IMR-90 (cell line): ENCODE measurements around the gene ABTB2. TPM values are rescaled to one million over a fixed set of nuclear protein-coding genes. Genes with fewer than 3 reads are reported as not detected.

ENCODE experiments used
- ATAC-seq: fragments of 200-7000 bp; cut with Tn5 transposase; 2 replicates; pipeline ENCODE4 v1.9.1; 2020; ENCODE audit warnings: low read depth, mild to moderate bottlenecking, moderate library complexity
- BruUV-seq: library from RNA; stranded (reverse); fragments of 400-500 nt; replicated peaks from 2 replicates; lab custom pipeline; 2021; lab: Mats Ljungman, UMichigan
- CTCF ChIA-PET: fragments of 300-600 bp; formaldehyde crosslinking; extraction: SDS; loops from one replicate; lab custom pipeline; 2021; ENCODE audit warnings: antibody characterized with exemption; lab: Yijun Ruan, JAX
- POLR2A ChIA-PET: fragments of 300-600 bp; sonication (Branson Sonifier 250); formaldehyde crosslinking; loops from one replicate; lab custom pipeline; 2022; ENCODE audit warnings: antibody characterized with exemption; ENCODE audit not compliant: unreplicated experiment; lab: Charles Lee
- DNase-seq: peaks from one replicate; pipeline ENCODE4 v3.0.0; 2013
- H2AFZ ChIP-seq: replicated peaks from 2 replicates; pipeline ENCODE3; 2013; ENCODE audit warnings: low read length, mild to moderate bottlenecking; ENCODE audit not compliant: poor library complexity
- H2AK5ac ChIP-seq: 2 replicates; pipeline ENCODE4 v1.6.1; 2013; ENCODE audit warnings: low read depth, low read length, inconsistent platforms
- H2AK9ac ChIP-seq: replicated peaks from 2 replicates; pipeline ENCODE3; 2013; ENCODE audit warnings: mild to moderate bottlenecking, low read depth, low read length, moderate library complexity; ENCODE audit not compliant: poor library complexity
- H2BK120ac ChIP-seq: 2 replicates; pipeline ENCODE4 v1.6.1; 2013; ENCODE audit warnings: low read depth, low read length, inconsistent platforms
- H2BK15ac ChIP-seq: 3 replicates; pipeline ENCODE4 v1.6.1; 2013; ENCODE audit warnings: low read depth, low read length, inconsistent platforms
- H2BK20ac ChIP-seq: 2 replicates; pipeline ENCODE4 v1.6.1; 2013; ENCODE audit warnings: low read depth, mild to moderate bottlenecking, inconsistent platforms, low read length, moderate library complexity
- H2BK5ac ChIP-seq: 2 replicates; pipeline ENCODE4 v1.6.1; 2013; ENCODE audit warnings: mild to moderate bottlenecking, low read depth, low read length, inconsistent platforms; ENCODE audit not compliant: poor library complexity, severe bottlenecking
- H3K14ac ChIP-seq: replicated peaks from 2 replicates; pipeline ENCODE4 v1.6.1; 2013; ENCODE audit warnings: low read depth, low read length, inconsistent platforms
- H3K18ac ChIP-seq: 2 replicates; pipeline ENCODE4 v1.6.1; 2013; ENCODE audit warnings: low read depth, low read length, control low read depth
- H3K23ac ChIP-seq: 2 replicates; pipeline ENCODE4 v1.6.1; 2013; ENCODE audit warnings: low read depth, low read length, inconsistent platforms
- H3K27ac ChIP-seq: 2 replicates; pipeline ENCODE4 v1.5.1; 2013; ENCODE audit warnings: mild to moderate bottlenecking, control low read depth, low read length; ENCODE audit not compliant: insufficient read depth
- H3K27me3 ChIP-seq: 2 replicates; pipeline ENCODE4 v1.6.1; 2013; ENCODE audit warnings: low read length; ENCODE audit not compliant: control insufficient read depth, insufficient read depth
- H3K36me3 ChIP-seq: 2 replicates; pipeline ENCODE4 v1.6.1; 2013; ENCODE audit warnings: low read length, mixed read lengths; ENCODE audit not compliant: control insufficient read depth, insufficient read depth
- H3K4ac ChIP-seq: 2 replicates; pipeline ENCODE4 v1.6.1; 2013; ENCODE audit warnings: low read depth, low read length, inconsistent platforms
- H3K4me1 ChIP-seq: 2 replicates; pipeline ENCODE4 v1.6.1; 2013; ENCODE audit warnings: low read length, mixed read lengths; ENCODE audit not compliant: control insufficient read depth, insufficient read depth
- H3K4me2 ChIP-seq: 2 replicates; pipeline ENCODE4 v1.6.1; 2013; ENCODE audit warnings: low read depth, mild to moderate bottlenecking, control low read depth, low read length, moderate library complexity
- H3K4me3 ChIP-seq: 2 replicates; pipeline ENCODE4 v1.5.1; 2013; ENCODE audit warnings: low read depth, mild to moderate bottlenecking, control low read depth, low read length, moderate library complexity; ENCODE audit not compliant: insufficient read depth
- H3K56ac ChIP-seq: 2 replicates; pipeline ENCODE4 v1.6.1; 2013; ENCODE audit warnings: low read length, inconsistent platforms; ENCODE audit not compliant: insufficient read depth; ENCODE audit errors: extremely low read depth
- H3K79me1 ChIP-seq, 2 experiments: 2 replicates each; pipeline ENCODE4 v1.6.1; 2013; ENCODE audit warnings: low read length in 2 of 2, inconsistent platforms in 1 of 2, low read depth in 1 of 2
- H3K9ac ChIP-seq: 2 replicates; pipeline ENCODE4 v1.6.1; 2013; ENCODE audit warnings: low read depth, low read length, control low read depth
- H3K9me1 ChIP-seq: 2 replicates; pipeline ENCODE4 v1.6.1; 2013; ENCODE audit warnings: low read length, inconsistent platforms; ENCODE audit not compliant: insufficient read depth
- H3K9me3 ChIP-seq: 2 replicates; pipeline ENCODE4 v1.6.1; 2013; ENCODE audit warnings: low read length; ENCODE audit not compliant: control insufficient read depth, insufficient read depth
- H4K20me1 ChIP-seq: 2 replicates; pipeline ENCODE4 v1.6.1; 2013; ENCODE audit warnings: low read length, inconsistent platforms; ENCODE audit not compliant: insufficient read depth
- H4K5ac ChIP-seq: 2 replicates; pipeline ENCODE4 v1.6.1; 2013; ENCODE audit warnings: mild to moderate bottlenecking, low read depth, low read length, control low read depth
- H4K8ac ChIP-seq, 2 experiments: 2 replicates each; pipeline ENCODE4 v1.6.1; 2013; ENCODE audit warnings: low read depth in 2 of 2, low read length in 2 of 2, control low read depth in 1 of 2, inconsistent platforms in 1 of 2
- H4K91ac ChIP-seq: 2 replicates; pipeline ENCODE4 v1.6.1; 2013; ENCODE audit warnings: low read depth, low read length, inconsistent platforms; ENCODE audit not compliant: insufficient read depth
- BHLHE40 ChIP-seq: fragments of 150-350 bp; IDR thresholded peaks from 2 replicates; pipeline ENCODE4 v1.6.1; 2016; ENCODE audit warnings: mild to moderate bottlenecking, low read depth, low read length
- CEBPB ChIP-seq: IDR thresholded peaks from 2 replicates; pipeline ENCODE4 v1.6.1; 2012; ENCODE audit warnings: low read depth, low read length, improper control_type of control experiment
- CHD1 ChIP-seq: IDR thresholded peaks from 2 replicates; pipeline ENCODE4 v1.6.1; 2012; ENCODE audit warnings: low read depth, low read length, improper control_type of control experiment
- CTCF ChIP-seq: conservative IDR thresholded peaks from 2 replicates; pipeline ENCODE4 v1.5.1; 2012; ENCODE audit warnings: mild to moderate bottlenecking, low read depth, low read length, improper control_type of control experiment
- ELK1 ChIP-seq: fragments of 150-350 bp; IDR thresholded peaks from 2 replicates; pipeline ENCODE4 v1.6.1; 2016; ENCODE audit warnings: low read depth, mild to moderate bottlenecking, low read length, moderate library complexity, borderline replicate concordance
- FOS ChIP-seq: fragments of 150-350 bp; IDR thresholded peaks from 2 replicates; pipeline ENCODE4 v1.6.1; 2016; ENCODE audit warnings: low read depth, low read length
- MAFK ChIP-seq: IDR thresholded peaks from 2 replicates; pipeline ENCODE4 v1.6.1; 2012; ENCODE audit warnings: low read depth, low read length, improper control_type of control experiment
- MAZ ChIP-seq: IDR thresholded peaks from 2 replicates; pipeline ENCODE4 v1.6.1; 2012; ENCODE audit warnings: low read depth, mild to moderate bottlenecking, low read length, improper control_type of control experiment, moderate library complexity, borderline replicate concordance
- MXI1 ChIP-seq: IDR thresholded peaks from 2 replicates; pipeline ENCODE4 v1.6.1; 2012; ENCODE audit warnings: low read depth, mild to moderate bottlenecking, low read length, moderate library complexity, borderline replicate concordance
- NFE2L2 ChIP-seq: fragments of 150-350 bp; IDR thresholded peaks from 2 replicates; pipeline ENCODE4 v1.6.1; 2016; ENCODE audit warnings: low read depth, mild to moderate bottlenecking, low read length
- POLR2A ChIP-seq: IDR thresholded peaks from 2 replicates; pipeline ENCODE4 v1.6.1; 2012; ENCODE audit warnings: mild to moderate bottlenecking, low read depth, low read length
- RAD21 ChIP-seq: IDR thresholded peaks from 2 replicates; pipeline ENCODE4 v1.6.1; 2012; ENCODE audit warnings: low read length, improper control_type of control experiment
- RCOR1 ChIP-seq: IDR thresholded peaks from 2 replicates; pipeline ENCODE4 v1.6.1; 2012; ENCODE audit warnings: mild to moderate bottlenecking, low read length, improper control_type of control experiment; ENCODE audit not compliant: insufficient replicate concordance
- RFX5 ChIP-seq: IDR thresholded peaks from 2 replicates; pipeline ENCODE4 v1.8.0; 2012; ENCODE audit warnings: low read depth, mild to moderate bottlenecking, low read length, moderate library complexity
- SMC3 ChIP-seq: fragments of 150-350 bp; IDR thresholded peaks from 2 replicates; pipeline ENCODE4 v1.6.1; 2016; ENCODE audit warnings: low read depth, mild to moderate bottlenecking, antibody characterized with exemption, low read length, moderate library complexity
- USF2 ChIP-seq: fragments of 150-350 bp; IDR thresholded peaks from 2 replicates; pipeline ENCODE4 v1.6.1; 2017; ENCODE audit warnings: mild to moderate bottlenecking, antibody characterized with exemption, low read length, low read depth
- WGBS, 2 experiments: methylation state at CpG; one replicate each; pipeline versions ENCODE4 v1.1.5 to v1.1.7; 2013; ENCODE audit warnings: missing lambda C conversion rate in 2 of 2; ENCODE audit not compliant: insufficient read length in 1 of 2; ENCODE audit errors: extremely low coverage in 2 of 2; 5-methylcytosine and 5-hydroxymethylcytosine counted together
- dilution Hi-C: fragments of 300-500 bp; cut with HindIII; formaldehyde crosslinking; loops from one replicate; pipeline ENCODE4 v1.14.3; 2018; ENCODE audit warnings: low sequenced_read_pairs; ENCODE audit not compliant: unreplicated experiment
- in situ Hi-C: fragments of 300-500 bp; cut with MboI; formaldehyde crosslinking; loops from 3 replicates; pipeline ENCODE4 v1.14.3; 2019; ENCODE audit warnings: low sequenced_read_pairs, inconsistent platforms, mixed read lengths
- intact Hi-C: fragments of 100-400 bp; cut with micrococcal nuclease; formaldehyde crosslinking; loops from 2 replicates; pipeline ENCODE4 v1.10.0; 2022
- polyA plus RNA-seq, 3 experiments: library from polyadenylated mRNA; depleted of rRNA; stranded (reverse); fragments of >200 nt; gene quantifications; 2 replicates each; pipeline ENCODE4 v1.2.3, GENCODE V29; 2012; ENCODE audit warnings: low replicate concordance in 1 of 3
- total RNA-seq: library from RNA; depleted of rRNA; stranded (reverse); fragments of >200 nt; gene quantifications from 2 replicates; pipeline ENCODE4 v1.2.3, GENCODE V29; 2012

Gene ABTB2
- total and polyA plus RNA-seq, 2 of the 4 experiments (the other 2 are of a cell fraction): 0.18 to 2.0 TPM

- Histone ChIP-seq H2AK9ac (no peak overlapping the region), H3K4me2 (no peak overlapping the region), H2BK5ac (no peak overlapping the region), H3K27me3 (peaks cover 18% of the 10 kb centered on the region), H3K9me3 (no peaks in the 10 kb centered on the region), H4K8ac (no peak overlapping the region), H3K4me1 (peaks cover 2% of the 10 kb centered on the region; the same call in 1 of the 2 replicates), H2AFZ (no peak overlapping the region), H3K18ac (no peak overlapping the region), H2AK5ac (no peak overlapping the region), H4K5ac (no peak overlapping the region), H4K20me1 (no peaks in the 10 kb centered on the region), H3K4ac (no peak overlapping the region), H3K23ac (no peak overlapping the region), H2BK120ac (no peak overlapping the region), H3K4me3 (no peak overlapping the region), H3K9me1 (peaks cover 3% of the 10 kb centered on the region; the same call in 1 of the 2 replicates), H3K36me3 (no peaks in the 10 kb centered on the region), H3K14ac (no peak overlapping the region), H2BK15ac (no peak overlapping the region), H2BK20ac (no peak overlapping the region), H3K56ac (no peak overlapping the region), H3K9ac (no peak overlapping the region), H3K79me1 (no peaks in the 10 kb centered on the region), H3K27ac (no peak overlapping the region), H4K91ac (no peak overlapping the region)
- in situ Hi-C loops (no loop called here), dilution Hi-C loops (loop anchor here (25.0 kb wide), 1 partner anchor 143 kb away; no protein-coding TSS in a partner anchor), intact Hi-C loops (loop anchor here (1.0 kb wide), 1 partner anchor 10 kb away; no protein-coding TSS in a partner anchor)
- no peak for DNase-seq
- TF ChIP-seq BHLHE40: no peak
- no peak for TF ChIP-seq CTCF
- no peak for TF ChIP-seq USF2
- no peak for TF ChIP-seq CEBPB
- no peak for TF ChIP-seq POLR2A
- TF ChIP-seq ELK1: no peak
- TF ChIP-seq MXI1: no peak
- TF ChIP-seq NFE2L2: no peak
- TF ChIP-seq MAFK: no peak
- no peak for TF ChIP-seq RFX5
- TF ChIP-seq CHD1: no peak
- no peak for TF ChIP-seq MAZ
- no peak for TF ChIP-seq SMC3
- no peak for TF ChIP-seq FOS
- no peak for TF ChIP-seq RAD21
- no peak for TF ChIP-seq RCOR1
- 100% methylated on average over 1 of the region's 2 CpGs; no CpG with 5 or more reads in 1 of the 2 experiments for WGBS, 2 experiments
- no peak for ATAC-seq
- ChIA-PET CTCF (no interaction called here), POLR2A (no interaction called here)
- no TSS peak for BruUV-seq
Observed at GRCh38 chr11:34329876-34330275, 27.9 kb downstream of the ABTB2 start.
